B cell (primary cell): ENCODE measurements around the gene ALG1L2.

ENCODE experiments used
- EZH2 ChIP-seq: IDR thresholded peaks from 2 replicates; pipeline ENCODE4 v1.6.1; 2012; ENCODE audit warnings: borderline replicate concordance, low read depth, mild to moderate bottlenecking, moderate library complexity, low read length; ENCODE audit not compliant: insufficient read depth, poor library complexity, severe bottlenecking
- TF ChIP-seq, protein P1 (sequence below): fragments of 200-600 bp; IDR thresholded peaks from one replicate; pipeline ENCODE4 v1.8.0; 2022; ENCODE audit warnings: antibody characterized with exemption, mild to moderate bottlenecking

DNA sequence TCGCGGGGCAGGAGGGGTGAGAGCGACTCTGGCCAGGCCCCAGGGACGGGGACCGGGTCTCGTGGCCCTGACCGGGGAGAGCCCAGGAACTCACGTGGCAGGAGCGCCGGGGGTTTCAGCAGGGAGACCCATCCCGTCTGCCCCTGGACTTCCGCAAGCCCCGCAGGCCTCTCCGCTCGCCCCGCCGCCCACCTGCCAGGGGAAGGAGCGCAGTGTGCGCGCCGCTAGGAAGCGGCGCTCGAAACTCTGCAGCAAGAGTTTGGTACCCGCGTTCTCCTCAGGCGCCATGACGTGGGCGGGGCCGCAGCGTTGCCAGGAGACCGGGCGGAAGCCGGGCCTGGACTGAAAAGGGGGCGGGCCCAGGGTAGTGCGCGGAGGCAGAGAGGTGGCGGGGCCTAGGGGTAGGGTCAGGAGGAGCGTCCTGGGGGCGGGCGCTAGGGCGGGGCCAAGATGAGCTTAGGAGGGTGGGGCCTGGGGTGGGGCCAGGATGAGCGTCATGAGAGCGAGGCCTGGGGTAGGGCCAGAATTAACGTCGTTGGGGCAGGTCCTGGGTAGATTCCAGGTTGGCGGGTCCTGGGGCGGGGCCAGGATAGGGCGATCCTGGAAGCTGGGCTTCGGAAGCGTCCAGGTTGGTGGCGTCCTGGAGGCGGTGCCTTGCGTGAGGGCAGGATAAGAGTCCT lies 29.7 kb downstream of the ALG1L2 start:
- TF ChIP-seq, protein P1, sequence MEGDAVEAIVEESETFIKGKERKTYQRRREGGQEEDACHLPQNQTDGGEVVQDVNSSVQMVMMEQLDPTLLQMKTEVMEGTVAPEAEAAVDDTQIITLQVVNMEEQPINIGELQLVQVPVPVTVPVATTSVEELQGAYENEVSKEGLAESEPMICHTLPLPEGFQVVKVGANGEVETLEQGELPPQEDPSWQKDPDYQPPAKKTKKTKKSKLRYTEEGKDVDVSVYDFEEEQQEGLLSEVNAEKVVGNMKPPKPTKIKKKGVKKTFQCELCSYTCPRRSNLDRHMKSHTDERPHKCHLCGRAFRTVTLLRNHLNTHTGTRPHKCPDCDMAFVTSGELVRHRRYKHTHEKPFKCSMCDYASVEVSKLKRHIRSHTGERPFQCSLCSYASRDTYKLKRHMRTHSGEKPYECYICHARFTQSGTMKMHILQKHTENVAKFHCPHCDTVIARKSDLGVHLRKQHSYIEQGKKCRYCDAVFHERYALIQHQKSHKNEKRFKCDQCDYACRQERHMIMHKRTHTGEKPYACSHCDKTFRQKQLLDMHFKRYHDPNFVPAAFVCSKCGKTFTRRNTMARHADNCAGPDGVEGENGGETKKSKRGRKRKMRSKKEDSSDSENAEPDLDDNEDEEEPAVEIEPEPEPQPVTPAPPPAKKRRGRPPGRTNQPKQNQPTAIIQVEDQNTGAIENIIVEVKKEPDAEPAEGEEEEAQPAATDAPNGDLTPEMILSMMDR: no peak
- no peak for TF ChIP-seq EZH2
